ENCODE results near the gene LRRK2. TPM values are rescaled to one million over a fixed set of nuclear protein-coding genes. Genes with fewer than 3 reads are reported as not detected.
"Not testable (repeated sequence)": the region's sequence is repeated elsewhere in the genome, so short reads cannot be mapped to it uniquely, and the experiment has no call there.

LRRK2 gene
- total RNA-seq, 2 experiments from 2014 or later: not detected

GRCh38 chr12:40197590-40197989 lies 27.2 kb upstream of the LRRK2 start:
- Mint-ChIP-seq H3K27me3 (peaks cover 2% of the 10 kb centered on the region), H3K4me1 (no peaks in the 10 kb centered on the region), H3K27ac (no peak overlapping the region), H3K4me3 (no peak overlapping the region), H3K36me3 (ENCODE audit: low read depth) (no peaks in the 10 kb centered on the region), H3K9me3 (ENCODE audit: low read depth) (no peaks in the 10 kb centered on the region)
- CTCF ChIA-PET: no interaction called here
- POLR2A ChIA-PET: no interaction called here
- DNase-seq: no peak
- intact Hi-C loops (cut with DNase I, micrococcal nuclease): no loop called here
- ATAC-seq: no peak

DNA sequence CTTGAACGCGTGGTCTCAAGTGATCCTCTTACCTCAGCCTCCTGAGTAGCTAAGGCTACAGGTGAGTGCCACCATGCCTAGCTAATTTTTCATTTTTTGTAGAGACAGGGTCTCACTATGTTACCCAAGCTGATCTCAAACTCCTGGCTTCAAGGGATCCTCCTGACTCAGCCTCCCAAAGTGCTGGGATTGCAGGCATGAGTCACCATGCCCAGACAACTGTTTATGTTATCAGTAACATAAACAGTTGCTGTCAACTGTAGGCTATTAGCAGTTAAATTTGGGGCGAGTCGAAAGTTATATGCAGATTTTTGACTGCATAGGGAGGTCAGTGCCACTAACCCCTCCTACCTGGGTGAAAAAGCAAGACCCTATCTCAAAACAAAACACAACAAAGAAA lies 26.2 kb upstream of the LRRK2 start:
- no peak for DNase-seq
- Mint-ChIP-seq H3K27me3 (peaks cover 2% of the 10 kb centered on the region), H3K27ac (no peak overlapping the region), H3K4me1 (no peaks in the 10 kb centered on the region), H3K4me3 (no peak overlapping the region), H3K36me3 (ENCODE audit: low read depth) (no peaks in the 10 kb centered on the region), H3K9me3 (ENCODE audit: low read depth) (no peaks in the 10 kb centered on the region)
- ChIA-PET POLR2A (no interaction called here), CTCF (no interaction called here)
- ATAC-seq: no peak
- intact Hi-C loops (cut with DNase I, micrococcal nuclease): no loop called here

DNA sequence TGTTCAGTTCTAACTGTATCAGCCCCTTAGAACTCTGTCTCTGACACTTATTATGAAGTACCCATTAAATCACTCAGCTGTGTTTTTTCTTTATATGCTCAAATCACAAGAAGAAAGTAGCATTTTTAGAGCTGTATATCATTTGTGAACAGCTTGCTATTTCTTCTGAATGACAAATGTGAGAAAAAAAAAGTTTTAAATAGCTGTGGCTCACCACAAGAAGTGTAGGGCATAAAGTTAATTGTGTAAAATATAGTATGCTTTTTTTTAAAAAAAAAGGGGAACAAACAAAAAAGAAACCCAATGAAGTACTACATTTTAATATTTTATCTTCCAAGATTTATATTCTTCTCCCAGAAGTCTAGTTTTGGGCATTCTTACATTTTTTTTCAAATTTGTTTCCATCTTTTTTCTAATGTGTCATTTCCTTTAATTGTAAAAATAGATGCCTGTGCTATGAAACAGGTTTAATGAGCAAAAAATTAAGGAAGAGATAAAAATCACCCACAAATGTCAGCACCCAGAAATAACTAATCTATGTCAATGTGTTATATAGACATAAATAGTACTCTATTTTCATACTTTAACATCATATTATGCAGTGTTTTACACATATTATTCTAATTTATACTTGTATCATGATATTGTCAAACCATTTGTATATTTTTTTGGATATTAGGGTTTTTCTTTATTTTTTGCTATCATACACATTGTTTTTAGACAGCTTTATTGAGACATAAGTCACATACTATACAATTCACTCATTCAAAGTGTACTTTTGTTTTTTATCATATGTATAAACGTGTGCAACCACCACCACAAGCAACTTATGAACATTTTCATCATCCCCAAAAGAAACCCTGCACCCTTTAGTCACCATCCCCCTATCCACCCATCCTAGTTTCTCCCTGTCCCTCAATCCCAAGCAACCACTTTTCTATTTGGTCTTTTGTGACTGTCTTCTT lies 22.4 kb upstream of the LRRK2 start:
- H3K36me3 Mint-ChIP-seq (ENCODE audit: low read depth): no peaks in the 10 kb centered on the region
- ATAC-seq (no peak), DNase-seq (no peak)

GRCh38 chr12:40203060-40203430 lies 21.8 kb upstream of the LRRK2 start:
- H3K4me3 Mint-ChIP-seq: no peak overlapping the region
- CTCF ChIA-PET: no interaction called here
- no peak overlapping the region for H3K27ac Mint-ChIP-seq
- intact Hi-C loops (cut with DNase I, micrococcal nuclease): no loop called here
- no peaks in the 10 kb centered on the region for H3K4me1 Mint-ChIP-seq
- peaks cover 2% of the 10 kb centered on the region for H3K27me3 Mint-ChIP-seq
- ATAC-seq (no peak), DNase-seq (no peak)
- H3K9me3 Mint-ChIP-seq (ENCODE audit: low read depth): no peaks in the 10 kb centered on the region
- H3K36me3 Mint-ChIP-seq (ENCODE audit: low read depth): no peaks in the 10 kb centered on the region
- POLR2A ChIA-PET: no interaction called here

More for the DNA sequence above, 22.4 kb upstream of the LRRK2 start:
- ChIA-PET CTCF (no interaction called here), POLR2A (no interaction called here)
- intact Hi-C loops (cut with DNase I, micrococcal nuclease): no loop called here
- Mint-ChIP-seq H3K27me3 (peaks cover 2% of the 10 kb centered on the region), H3K4me1 (no peaks in the 10 kb centered on the region), H3K9me3 (ENCODE audit: low read depth) (no peaks in the 10 kb centered on the region), H3K4me3 (no peak overlapping the region), H3K27ac (no peak overlapping the region)

DNA sequence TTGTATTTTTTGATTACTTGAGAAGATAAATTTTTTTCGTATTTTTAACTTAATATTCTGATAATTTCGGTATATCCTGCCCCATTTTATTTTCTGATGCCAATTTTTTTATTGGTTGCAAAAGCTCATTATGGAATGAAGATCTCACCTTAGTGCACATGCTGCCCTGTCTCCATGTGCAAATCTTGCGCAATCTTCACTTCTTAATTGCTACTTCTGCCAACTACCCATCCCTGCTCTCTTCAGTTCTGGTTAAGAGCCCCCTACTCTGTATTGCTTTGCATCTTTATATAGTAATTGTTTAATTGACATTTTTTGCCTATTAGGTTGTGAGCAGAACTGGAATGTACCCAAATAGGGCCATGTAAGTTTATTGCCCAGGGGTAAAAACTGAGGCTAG lies 20.5 kb upstream of the LRRK2 start:
- DNase-seq (no peak), ATAC-seq (no peak)
- H3K36me3 Mint-ChIP-seq (ENCODE audit: low read depth): no peaks in the 10 kb centered on the region
- H3K27ac Mint-ChIP-seq: no peak overlapping the region
- intact Hi-C loops (cut with DNase I, micrococcal nuclease): no loop called here
- no peaks in the 10 kb centered on the region for H3K27me3 Mint-ChIP-seq
- ChIA-PET POLR2A (no interaction called here), CTCF (no interaction called here)
- H3K4me3 Mint-ChIP-seq: no peak overlapping the region
- H3K4me1 Mint-ChIP-seq: no peaks in the 10 kb centered on the region
- no peaks in the 10 kb centered on the region for H3K9me3 Mint-ChIP-seq (ENCODE audit: low read depth)

- no peak overlapping the region for H3K27ac Mint-ChIP-seq
- no peak for ATAC-seq
Measured at GRCh38 chr12:40207551-40207950, 17.2 kb upstream of the LRRK2 start.

DNA sequence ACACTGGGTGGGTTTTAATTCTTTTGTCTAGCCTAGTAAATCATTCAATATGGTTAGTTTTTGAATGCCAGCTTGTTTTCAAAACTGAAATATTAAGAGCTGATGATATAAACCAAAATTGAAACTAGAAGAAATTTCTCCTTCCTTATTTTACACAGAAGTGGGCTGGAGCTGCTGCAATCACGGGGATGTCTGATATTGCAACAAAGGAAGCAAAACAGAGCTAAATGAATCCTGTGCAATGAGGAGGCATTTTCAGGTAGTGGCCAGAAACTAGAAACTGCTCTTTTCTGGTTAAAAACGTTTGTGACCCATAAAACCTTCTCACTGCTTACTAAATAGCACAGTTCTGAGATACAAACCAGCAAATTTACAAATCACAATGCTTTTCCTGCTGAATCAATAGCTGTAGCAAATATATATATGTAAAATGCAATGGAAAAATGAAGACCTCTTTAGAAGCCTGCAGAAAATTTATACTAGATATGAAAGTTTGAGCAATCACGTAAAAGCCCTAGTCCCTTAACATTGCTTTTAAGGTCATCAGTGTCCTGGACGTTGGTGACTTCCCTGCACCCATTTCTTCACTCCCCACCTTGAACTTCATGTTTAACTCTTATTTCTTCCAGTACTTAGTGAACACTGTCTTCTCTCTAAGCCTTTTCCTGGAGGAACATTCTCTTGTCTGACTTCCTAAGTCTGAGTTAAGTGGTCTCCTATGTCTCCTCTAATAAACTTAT lies 15.9 kb upstream of the LRRK2 start:
- Mint-ChIP-seq H3K4me1 (no peaks in the 10 kb centered on the region), H3K9me3 (ENCODE audit: low read depth) (no peaks in the 10 kb centered on the region), H3K27me3 (no peaks in the 10 kb centered on the region), H3K4me3 (no peak overlapping the region), H3K36me3 (ENCODE audit: low read depth) (no peaks in the 10 kb centered on the region), H3K27ac (no peak overlapping the region)
- DNase-seq (no peak), ATAC-seq (no peak)
- ChIA-PET POLR2A (no interaction called here), CTCF (no interaction called here)
- intact Hi-C loops (cut with DNase I, micrococcal nuclease): no loop called here

More at GRCh38 chr12:40207551-40207950, 17.2 kb upstream of the LRRK2 start:
- POLR2A ChIA-PET: no interaction called here
- H3K4me1 Mint-ChIP-seq: no peaks in the 10 kb centered on the region
- H3K36me3 Mint-ChIP-seq (ENCODE audit: low read depth): no peaks in the 10 kb centered on the region
- H3K4me3 Mint-ChIP-seq: no peak overlapping the region
- intact Hi-C loops (cut with DNase I, micrococcal nuclease): no loop called here
- CTCF ChIA-PET: no interaction called here
- no peaks in the 10 kb centered on the region for H3K27me3 Mint-ChIP-seq
- no peak for DNase-seq
- no peaks in the 10 kb centered on the region for H3K9me3 Mint-ChIP-seq (ENCODE audit: low read depth)

DNA sequence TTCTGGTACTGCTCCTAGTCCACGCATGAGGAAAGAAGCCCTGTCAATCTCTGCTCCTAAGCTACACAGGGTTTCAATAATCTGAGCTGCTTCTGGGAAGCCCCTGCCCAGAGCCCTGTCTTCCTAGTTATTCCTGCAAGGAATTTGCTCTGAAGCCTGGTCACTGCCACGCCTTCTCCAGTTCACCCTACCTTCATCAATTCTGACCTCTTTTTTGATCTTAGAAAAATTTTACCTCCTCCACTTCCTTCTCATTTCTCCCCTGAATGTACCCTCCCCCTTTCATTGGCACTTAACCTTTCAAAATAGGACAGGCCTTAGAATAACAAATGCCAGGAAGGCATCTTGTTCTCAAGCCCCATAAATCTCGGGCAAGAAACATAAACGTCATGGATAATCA lies 14.9 kb upstream of the LRRK2 start:
- H3K4me3 Mint-ChIP-seq: no peak overlapping the region
- H3K36me3 Mint-ChIP-seq (ENCODE audit: low read depth): no peaks in the 10 kb centered on the region
- no peaks in the 10 kb centered on the region for H3K27me3 Mint-ChIP-seq
- POLR2A ChIA-PET: no interaction called here
- H3K9me3 Mint-ChIP-seq (ENCODE audit: low read depth): no peaks in the 10 kb centered on the region
- CTCF ChIA-PET: no interaction called here
- no peaks in the 10 kb centered on the region for H3K4me1 Mint-ChIP-seq
- intact Hi-C loops (cut with DNase I, micrococcal nuclease): no loop called here
- DNase-seq (no peak), ATAC-seq (no peak)
- no peak overlapping the region for H3K27ac Mint-ChIP-seq

DNA sequence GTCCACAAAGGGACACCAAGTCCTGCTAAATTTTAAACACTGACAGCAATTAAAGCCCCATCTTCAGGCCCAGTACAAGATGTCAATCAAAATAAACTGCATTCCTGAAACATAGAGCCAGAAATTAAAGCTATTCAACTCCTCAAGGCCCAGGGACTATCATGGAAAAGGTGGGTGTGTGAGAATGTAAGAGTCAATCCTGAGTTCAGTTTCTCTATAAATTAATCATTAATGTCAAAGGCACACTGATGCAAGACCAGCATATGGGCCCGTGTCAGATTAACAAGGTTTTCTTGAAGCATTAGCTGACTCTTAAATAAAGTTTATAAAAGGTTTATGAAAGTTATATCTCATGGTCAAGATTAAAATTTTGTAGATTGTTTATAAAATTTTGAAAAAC lies 13.6 kb upstream of the LRRK2 start:
- POLR2A ChIA-PET; H3K4me3 Mint-ChIP-seq; H3K36me3 Mint-ChIP-seq (ENCODE audit: low read depth); H3K9me3 Mint-ChIP-seq (ENCODE audit: low read depth); DNase-seq; H3K27ac Mint-ChIP-seq; H3K27me3 Mint-ChIP-seq; H3K4me1 Mint-ChIP-seq; ATAC-seq; intact Hi-C loops (cut with DNase I, micrococcal nuclease): not testable (repeated sequence)
- CTCF ChIA-PET: interaction anchor here (0.6 kb wide), 1 partner anchor 186 kb away, joined by 3 read pairs; no protein-coding TSS in a partner anchor

DNA sequence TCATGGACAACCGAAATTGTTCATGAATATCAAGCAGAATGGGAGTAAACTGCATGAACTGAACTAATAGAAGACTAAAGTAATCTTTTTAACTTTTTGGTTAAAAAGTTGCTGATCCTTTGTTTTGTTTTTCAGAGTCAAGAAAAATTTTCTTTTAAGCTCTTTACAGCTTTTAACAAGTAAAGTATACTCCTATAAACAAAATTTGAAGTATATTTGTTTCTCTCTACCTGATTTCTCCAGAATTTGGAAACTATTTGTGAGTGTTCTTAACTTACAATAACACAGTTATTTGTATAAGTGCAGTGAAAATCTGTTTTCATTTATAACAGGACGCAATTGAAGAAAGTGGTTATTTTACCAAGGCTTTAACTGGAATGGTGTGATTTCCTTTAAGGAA lies 12.2 kb upstream of the LRRK2 start:
- Mint-ChIP-seq H3K27me3 (no peaks in the 10 kb centered on the region), H3K4me3 (no peak overlapping the region), H3K4me1 (no peaks in the 10 kb centered on the region), H3K27ac (no peak overlapping the region), H3K36me3 (ENCODE audit: low read depth) (no peaks in the 10 kb centered on the region), H3K9me3 (ENCODE audit: low read depth) (no peaks in the 10 kb centered on the region)
- no peak for DNase-seq
- intact Hi-C loops (cut with DNase I, micrococcal nuclease): no loop called here
- POLR2A ChIA-PET: no interaction called here
- CTCF ChIA-PET: no interaction called here
- ATAC-seq: no peak

DNA sequence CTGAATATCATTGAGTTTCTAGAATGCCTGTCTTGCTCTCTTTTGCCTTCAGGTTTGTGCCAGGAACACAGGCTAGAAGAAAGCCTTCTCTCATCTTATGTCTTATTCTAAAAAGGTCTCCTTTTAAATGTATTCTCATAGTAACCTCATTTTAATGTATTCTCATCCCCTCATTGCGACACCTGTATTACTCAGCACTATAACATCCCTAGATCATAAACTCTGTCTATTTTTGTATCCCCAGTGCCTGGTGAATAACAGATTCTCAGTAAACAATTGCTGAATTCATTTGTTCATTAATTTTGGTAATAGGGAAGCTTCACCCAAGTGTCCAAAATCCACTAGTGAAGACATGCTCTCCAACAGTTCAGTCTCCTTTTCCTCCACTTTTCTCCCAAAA lies 8.8 kb upstream of the LRRK2 start:
- ATAC-seq: no peak
- POLR2A ChIA-PET: no interaction called here
- Mint-ChIP-seq H3K4me3 (no peak overlapping the region), H3K27me3 (no peaks in the 10 kb centered on the region), H3K4me1 (no peaks in the 10 kb centered on the region), H3K36me3 (ENCODE audit: low read depth) (no peaks in the 10 kb centered on the region), H3K9me3 (ENCODE audit: low read depth) (no peaks in the 10 kb centered on the region), H3K27ac (no peak overlapping the region)
- CTCF ChIA-PET: no interaction called here
- intact Hi-C loops (cut with DNase I, micrococcal nuclease): no loop called here
- DNase-seq: no peak

GRCh38 chr12:40216516-40217288 lies 8.1 kb upstream of the LRRK2 start:
- ChIA-PET CTCF (no interaction called here), POLR2A (no interaction called here)
- ATAC-seq: no peak
- intact Hi-C loops (cut with DNase I, micrococcal nuclease): no loop called here
- no peak for DNase-seq
- no peak overlapping the region for H3K27ac Mint-ChIP-seq
- H3K9me3 Mint-ChIP-seq (ENCODE audit: low read depth): no peaks in the 10 kb centered on the region
- H3K36me3 Mint-ChIP-seq (ENCODE audit: low read depth): no peaks in the 10 kb centered on the region
- no peaks in the 10 kb centered on the region for H3K4me1 Mint-ChIP-seq
- H3K4me3 Mint-ChIP-seq: no peak overlapping the region
- H3K27me3 Mint-ChIP-seq: no peaks in the 10 kb centered on the region

All from activated CD4-positive, alpha-beta T cell treated with anti-CD3 and anti-CD28 coated beads for 36 hours (primary cell).